GM13977 (cell line): ENCODE results near the gene PRR15L.
"Not testable (repeated sequence)": the region's sequence is repeated elsewhere in the genome, so short reads cannot be mapped to it uniquely, and the experiment has no call there.

Experiments
- DNase-seq: peaks from one replicate; pipeline ENCODE4 v3.0.0; 2012; ENCODE audit warnings: low spot score
- in situ Hi-C: fragments of 300-500 bp; cut with MboI; formaldehyde crosslinking; loops from one replicate; pipeline ENCODE4 v1.12.0; 2022; ENCODE audit warnings: low sequenced_read_pairs, low pct_unique_long_range_greater_than_20kb, mixed read lengths, inconsistent platforms; ENCODE audit not compliant: unreplicated experiment
- TF ChIP-seq, protein P1 (sequence below): IDR thresholded peaks from 2 replicates; pipeline ENCODE4 v1.5.1; 2012; ENCODE audit warnings: mild to moderate bottlenecking, control low read depth; ENCODE audit not compliant: insufficient read depth; ENCODE audit errors: extremely low read depth, missing control alignments

Gene PRR15L

DNA sequence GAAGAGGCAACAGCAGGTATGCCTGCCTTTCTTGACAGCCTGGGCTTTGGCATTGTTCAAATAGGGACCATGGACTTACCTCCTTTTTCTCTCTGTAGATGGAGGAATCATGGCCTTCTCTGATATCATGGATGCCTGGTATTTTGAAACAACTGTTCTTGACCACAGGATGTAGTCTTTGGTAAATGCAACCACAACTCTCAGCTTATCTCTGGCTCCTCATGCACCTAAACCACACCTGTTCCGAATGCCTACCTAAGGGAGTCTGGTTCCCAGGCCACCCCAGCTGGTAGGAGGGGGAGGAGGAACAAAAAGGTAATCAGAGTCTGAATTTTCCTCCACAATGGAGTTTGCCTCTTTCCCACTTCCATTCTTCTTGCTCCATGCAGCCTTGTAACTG is 32.0 kb upstream of the PRR15L start:
- DNase-seq = no peak
- TF ChIP-seq, protein P1, sequence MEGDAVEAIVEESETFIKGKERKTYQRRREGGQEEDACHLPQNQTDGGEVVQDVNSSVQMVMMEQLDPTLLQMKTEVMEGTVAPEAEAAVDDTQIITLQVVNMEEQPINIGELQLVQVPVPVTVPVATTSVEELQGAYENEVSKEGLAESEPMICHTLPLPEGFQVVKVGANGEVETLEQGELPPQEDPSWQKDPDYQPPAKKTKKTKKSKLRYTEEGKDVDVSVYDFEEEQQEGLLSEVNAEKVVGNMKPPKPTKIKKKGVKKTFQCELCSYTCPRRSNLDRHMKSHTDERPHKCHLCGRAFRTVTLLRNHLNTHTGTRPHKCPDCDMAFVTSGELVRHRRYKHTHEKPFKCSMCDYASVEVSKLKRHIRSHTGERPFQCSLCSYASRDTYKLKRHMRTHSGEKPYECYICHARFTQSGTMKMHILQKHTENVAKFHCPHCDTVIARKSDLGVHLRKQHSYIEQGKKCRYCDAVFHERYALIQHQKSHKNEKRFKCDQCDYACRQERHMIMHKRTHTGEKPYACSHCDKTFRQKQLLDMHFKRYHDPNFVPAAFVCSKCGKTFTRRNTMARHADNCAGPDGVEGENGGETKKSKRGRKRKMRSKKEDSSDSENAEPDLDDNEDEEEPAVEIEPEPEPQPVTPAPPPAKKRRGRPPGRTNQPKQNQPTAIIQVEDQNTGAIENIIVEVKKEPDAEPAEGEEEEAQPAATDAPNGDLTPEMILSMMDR = no peak
- in situ Hi-C loops = no loop called here

DNA sequence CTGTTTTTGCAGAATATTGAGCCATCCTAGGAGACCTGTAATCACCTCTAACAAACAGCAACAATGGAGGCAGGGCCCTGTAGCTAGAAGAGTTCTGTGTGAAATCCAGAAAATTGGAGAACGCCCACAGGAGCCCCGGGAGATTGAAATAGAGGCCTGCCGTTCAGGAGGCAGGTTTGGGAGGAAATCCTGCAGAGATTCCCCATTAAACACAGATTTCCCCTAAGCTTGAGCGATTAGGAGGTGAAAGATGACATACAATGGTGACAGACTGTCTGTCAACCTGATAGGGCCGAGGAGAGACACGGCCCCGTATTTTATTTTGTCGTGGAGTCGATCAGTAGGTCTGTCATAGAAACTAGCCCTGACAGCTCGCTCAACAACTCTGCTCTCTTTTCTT is 31.5 kb upstream of the PRR15L start:
- TF ChIP-seq, protein P1 = no peak
- DNase-seq = no peak
- in situ Hi-C loops = no loop called here

DNA sequence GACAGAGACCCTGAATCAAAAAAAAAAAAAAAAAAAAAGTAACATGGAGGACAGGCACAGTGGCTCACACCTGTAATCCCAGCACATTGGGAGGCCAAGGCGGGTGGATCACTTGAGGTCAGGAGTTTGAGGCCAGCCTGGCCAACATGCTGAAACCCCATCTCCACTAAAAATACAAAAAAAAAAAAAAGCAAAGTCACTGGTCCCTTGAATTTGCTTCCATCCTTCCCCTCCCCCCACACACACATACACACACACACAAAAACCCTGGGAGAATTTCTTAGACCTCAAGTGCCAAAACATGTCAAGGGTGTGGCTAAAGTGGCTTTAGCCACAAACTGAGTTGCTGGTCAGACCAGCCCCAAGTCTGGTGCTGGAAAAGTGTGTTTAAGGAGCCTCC is 30.8 kb upstream of the PRR15L start:
- DNase-seq, in situ Hi-C loops: not testable (repeated sequence)

DNA sequence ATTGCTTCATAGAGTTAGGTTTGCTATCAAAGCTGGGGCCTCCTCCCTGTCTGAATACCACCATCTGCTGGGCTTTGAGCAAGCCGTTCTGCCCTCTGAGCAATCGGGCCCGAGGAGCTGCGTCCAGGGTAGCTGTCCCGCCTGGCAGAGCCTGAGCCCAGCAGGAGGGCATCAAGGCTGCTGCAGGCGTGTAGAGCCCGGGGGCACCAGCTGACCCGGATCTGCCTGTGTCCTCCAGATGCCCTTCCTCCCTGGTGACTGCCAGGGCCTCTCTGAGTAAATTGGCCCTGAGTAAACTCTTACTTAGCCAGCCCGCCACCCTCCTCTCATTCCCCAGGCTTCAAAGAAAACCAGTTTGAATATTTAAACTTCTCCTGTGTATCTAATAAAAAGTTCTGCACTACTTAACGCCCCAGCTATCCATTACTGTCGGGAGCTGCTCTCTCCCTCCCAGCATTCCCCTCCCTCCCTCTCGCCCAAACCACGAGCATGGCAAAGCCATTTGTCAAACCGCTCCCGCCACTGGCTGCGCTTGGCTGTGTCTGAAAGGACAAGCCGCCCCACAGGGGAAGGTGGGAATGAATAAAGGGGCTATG is 29.7 kb upstream of the PRR15L start:
- no peak for DNase-seq
- TF ChIP-seq, protein P1 = no peak
- in situ Hi-C loops = no loop called here

DNA sequence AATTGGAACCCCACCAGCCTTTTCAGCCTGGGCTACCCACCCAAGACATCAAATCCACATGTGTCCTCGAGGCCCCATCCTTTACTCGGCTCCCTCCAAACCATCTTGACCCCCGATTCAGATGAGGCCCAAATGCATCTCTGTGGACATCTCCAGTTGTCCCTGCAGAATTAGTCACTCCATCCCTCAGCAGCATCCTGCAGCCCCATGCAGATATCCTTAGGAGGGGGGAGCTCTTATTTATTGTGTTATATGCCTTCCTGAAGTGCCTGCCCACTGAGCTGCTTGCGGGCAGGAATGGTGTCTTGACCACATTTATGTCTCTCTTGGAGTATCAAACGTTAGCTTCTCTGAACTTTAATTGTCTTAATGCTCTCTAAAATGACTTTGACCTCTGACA is 28.8 kb upstream of the PRR15L start:
- in situ Hi-C loops = no loop called here
- TF ChIP-seq, protein P1 = no peak
- DNase-seq = no peak

DNA sequence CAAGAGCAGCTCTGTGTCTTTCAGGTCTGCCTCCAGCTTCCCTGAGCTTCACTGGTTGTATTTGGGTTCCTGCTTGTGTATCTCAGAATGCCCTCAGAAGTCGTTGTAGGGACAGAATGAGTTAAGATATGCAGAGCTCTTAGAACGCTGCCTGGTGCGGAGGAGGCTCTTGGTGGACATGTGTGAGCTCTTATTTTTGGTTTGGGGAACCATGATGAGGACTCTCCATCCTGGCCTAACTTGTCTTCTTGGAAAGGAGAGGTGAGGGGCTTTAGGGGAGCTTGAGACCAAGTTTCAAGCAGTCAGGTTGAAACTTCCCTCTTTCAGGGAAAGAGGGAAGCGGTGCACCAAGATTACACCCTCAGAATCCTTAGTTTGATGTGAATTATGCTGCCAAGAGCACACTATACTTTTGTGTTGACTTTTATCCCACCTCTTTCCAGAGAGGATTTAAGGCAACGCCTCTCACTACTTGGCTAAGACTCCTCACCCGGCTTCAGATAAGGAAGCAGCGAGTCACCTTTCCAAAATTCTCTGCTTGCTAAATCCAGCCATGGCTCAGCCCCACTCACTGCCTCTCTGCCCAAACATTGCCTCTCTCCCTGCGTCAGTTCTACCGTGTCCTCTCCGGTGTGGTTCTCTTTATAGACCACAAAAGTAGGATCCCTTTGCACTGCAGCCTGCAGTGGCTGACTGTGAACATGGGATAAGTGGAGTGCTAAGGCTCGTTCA is 26.0 kb upstream of the PRR15L start:
- DNase-seq = no peak
- in situ Hi-C loops = no loop called here
- TF ChIP-seq, protein P1 = no peak

DNA sequence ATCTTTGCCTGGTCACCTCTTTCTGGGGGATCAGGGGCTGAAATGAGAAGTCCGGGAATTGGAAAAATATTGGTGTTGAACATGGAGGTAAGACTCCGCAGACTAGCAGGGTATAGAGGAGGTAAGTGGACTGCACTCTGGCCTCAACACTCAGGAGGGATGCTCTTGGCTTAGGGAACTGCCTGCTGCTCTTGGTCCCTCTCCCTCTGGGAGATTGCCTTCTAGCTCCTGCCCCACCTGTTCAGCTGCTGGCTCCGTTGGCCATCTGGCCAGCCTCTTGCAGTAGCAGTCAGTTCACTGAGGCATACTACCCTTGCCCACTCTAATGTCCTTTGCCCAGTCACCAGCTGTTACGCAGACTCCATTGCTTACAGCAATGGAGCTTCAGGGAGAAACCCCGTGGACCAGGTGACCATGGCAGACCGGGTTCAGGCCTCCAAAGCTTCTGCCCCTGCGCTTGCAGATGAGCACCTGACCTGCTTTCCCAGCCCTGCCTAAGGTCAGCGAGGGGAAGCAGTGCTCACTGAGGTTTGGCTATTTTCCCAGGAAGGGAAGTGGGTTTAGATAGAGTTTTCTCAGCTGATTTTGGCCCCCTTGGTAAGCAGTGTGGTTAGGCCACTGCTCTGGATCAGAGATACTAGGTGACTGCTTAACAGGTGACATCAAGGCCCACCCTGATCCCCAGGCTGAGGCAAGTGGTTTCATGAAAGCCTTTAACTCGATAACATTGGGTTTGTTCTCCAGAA is 25.1 kb upstream of the PRR15L start:
- in situ Hi-C loops = no loop called here
- TF ChIP-seq, protein P1 = no peak
- no peak for DNase-seq
